ENCODE measurements around the gene AVPR2.

AVPR2 gene

DNA sequence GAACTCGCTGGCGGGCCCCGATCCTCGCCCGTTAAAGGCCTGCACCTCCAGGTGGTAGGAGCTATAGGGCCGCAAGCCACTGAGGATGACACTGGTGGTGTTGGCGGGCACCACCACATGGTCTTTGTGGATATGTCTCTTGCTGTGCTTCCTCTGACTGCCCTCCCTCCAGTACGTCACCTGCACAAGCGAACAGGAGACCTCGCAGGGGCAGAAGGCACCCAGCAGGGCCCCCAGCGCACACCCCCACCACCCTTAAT is 39.2 kb upstream of the AVPR2 start:
- peaks cover 5 to 11% of the 10 kb centered on the region in 2 donors for H3K27me3 ChIP-seq (ENCODE audit: control insufficient read depth in 2 of 2, insufficient read depth in 2 of 2, low read length in 2 of 2)

DNA sequence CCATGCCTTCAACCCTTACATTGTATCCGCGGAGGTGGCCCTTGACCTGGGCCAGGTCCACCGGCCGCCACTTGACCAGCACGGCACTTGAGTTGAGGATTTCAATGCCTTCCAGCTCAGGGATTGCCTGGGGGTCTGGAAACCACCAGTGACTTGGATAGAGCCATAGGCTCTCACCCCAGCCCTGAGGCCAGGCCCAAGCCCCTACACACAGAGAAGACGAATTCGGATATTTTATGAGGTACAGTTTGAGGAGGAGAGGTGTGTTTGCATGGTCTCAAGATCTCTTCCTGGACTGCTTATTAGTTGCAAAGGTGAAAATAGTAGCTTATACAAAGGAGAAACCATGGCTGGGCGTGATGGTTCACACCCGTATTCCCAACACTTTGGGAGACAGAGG is 38.8 kb upstream of the AVPR2 start:
- Histone ChIP-seq H3K27me3 (ENCODE audit: control insufficient read depth in 2 of 2, insufficient read depth in 2 of 2, low read length in 2 of 2) (peaks cover 5 to 11% of the 10 kb centered on the region in 2 donors), H3K9ac (ENCODE audit: low read depth in 1 of 2, low read length in 2 of 2) (no peak overlapping the region), H3K36me3 (ENCODE audit: control insufficient read depth in 2 of 2, insufficient read depth in 2 of 2, low read length in 2 of 2) (no peaks in the 10 kb centered on the region), H3K4me1 (ENCODE audit: control insufficient read depth in 2 of 2, insufficient read depth in 2 of 2, low read length in 2 of 2) (no peaks in the 10 kb centered on the region), H3K4me3 (ENCODE audit: low read length in 2 of 2) (no peak overlapping the region), H3K9me3 (ENCODE audit: control insufficient read depth in 2 of 2, low read length in 2 of 2) (no peaks in the 10 kb centered on the region), H3K27ac (ENCODE audit: low read depth in 2 of 2, low read length in 2 of 2) (no peak overlapping the region)

More for the DNA sequence above, 39.2 kb upstream of the AVPR2 start:
- Histone ChIP-seq H3K9ac (ENCODE audit: low read depth in 1 of 2, low read length in 2 of 2) (no peak overlapping the region), H3K27ac (ENCODE audit: low read depth in 2 of 2, low read length in 2 of 2) (no peak overlapping the region), H3K9me3 (ENCODE audit: control insufficient read depth in 2 of 2, low read length in 2 of 2) (no peaks in the 10 kb centered on the region), H3K4me3 (ENCODE audit: low read length in 2 of 2) (no peak overlapping the region), H3K36me3 (ENCODE audit: control insufficient read depth in 2 of 2, insufficient read depth in 2 of 2, low read length in 2 of 2) (no peaks in the 10 kb centered on the region), H3K4me1 (ENCODE audit: control insufficient read depth in 2 of 2, insufficient read depth in 2 of 2, low read length in 2 of 2) (no peaks in the 10 kb centered on the region)

GRCh38 chrX:153866302-153867019 is 38.0 kb upstream of the AVPR2 start:
- H3K9ac ChIP-seq (ENCODE audit: low read depth in 1 of 2, low read length in 2 of 2): no peak overlapping the region
- no peak overlapping the region for H3K27ac ChIP-seq (ENCODE audit: low read depth in 2 of 2, low read length in 2 of 2)
- no peaks in the 10 kb centered on the region for H3K36me3 ChIP-seq (ENCODE audit: control insufficient read depth in 2 of 2, insufficient read depth in 2 of 2, low read length in 2 of 2)
- H3K9me3 ChIP-seq (ENCODE audit: control insufficient read depth in 2 of 2, low read length in 2 of 2): no peaks in the 10 kb centered on the region
- no peak overlapping the region for H3K4me3 ChIP-seq (ENCODE audit: low read length in 2 of 2)
- H3K4me1 ChIP-seq (ENCODE audit: control insufficient read depth in 2 of 2, insufficient read depth in 2 of 2, low read length in 2 of 2): no peaks in the 10 kb centered on the region
- H3K27me3 ChIP-seq (ENCODE audit: control insufficient read depth in 2 of 2, insufficient read depth in 2 of 2, low read length in 2 of 2): peaks cover 6 to 11% of the 10 kb centered on the region in 2 donors

DNA sequence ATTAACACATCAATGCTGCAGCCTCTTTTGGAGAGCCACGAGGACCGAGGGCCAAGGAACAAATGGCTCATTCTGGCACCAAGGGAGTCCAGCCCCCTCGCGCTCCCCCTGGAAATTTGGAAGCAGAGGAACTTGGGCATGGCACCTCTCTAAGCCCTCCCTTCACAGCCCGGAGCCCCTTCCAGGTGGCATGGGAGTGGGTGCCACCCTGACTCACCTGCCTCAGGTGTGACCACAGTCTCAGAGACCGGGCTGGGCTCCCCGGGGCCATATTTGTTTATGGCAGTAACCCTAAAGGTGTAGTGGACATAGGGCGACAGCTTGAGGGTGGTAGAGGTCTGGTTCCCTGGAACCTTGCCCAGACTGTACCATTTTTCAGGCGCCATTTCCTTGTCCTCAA is 37.3 kb upstream of the AVPR2 start:
- no peak overlapping the region for H3K27ac ChIP-seq (ENCODE audit: low read depth in 2 of 2, low read length in 2 of 2)
- peaks cover 7 to 11% of the 10 kb centered on the region in 2 donors for H3K27me3 ChIP-seq (ENCODE audit: control insufficient read depth in 2 of 2, insufficient read depth in 2 of 2, low read length in 2 of 2)
- no peaks in the 10 kb centered on the region for H3K9me3 ChIP-seq (ENCODE audit: control insufficient read depth in 2 of 2, low read length in 2 of 2)
- H3K4me1 ChIP-seq (ENCODE audit: control insufficient read depth in 2 of 2, insufficient read depth in 2 of 2, low read length in 2 of 2): no peaks in the 10 kb centered on the region
- no peak overlapping the region for H3K9ac ChIP-seq (ENCODE audit: low read depth in 1 of 2, low read length in 2 of 2)
- H3K4me3 ChIP-seq (ENCODE audit: low read length in 2 of 2): no peak overlapping the region
- H3K36me3 ChIP-seq (ENCODE audit: control insufficient read depth in 2 of 2, insufficient read depth in 2 of 2, low read length in 2 of 2): no peaks in the 10 kb centered on the region

GRCh38 chrX:153867671-153868070 is 36.8 kb upstream of the AVPR2 start:
- no peaks in the 10 kb centered on the region for H3K9me3 ChIP-seq (ENCODE audit: control insufficient read depth in 2 of 2, low read length in 2 of 2)
- no peaks in the 10 kb centered on the region for H3K36me3 ChIP-seq (ENCODE audit: control insufficient read depth in 2 of 2, insufficient read depth in 2 of 2, low read length in 2 of 2)
- no peak overlapping the region for H3K9ac ChIP-seq (ENCODE audit: low read depth in 1 of 2, low read length in 2 of 2)
- H3K4me1 ChIP-seq (ENCODE audit: control insufficient read depth in 2 of 2, insufficient read depth in 2 of 2, low read length in 2 of 2): no peaks in the 10 kb centered on the region
- H3K4me3 ChIP-seq (ENCODE audit: low read length in 2 of 2): no peak overlapping the region
- H3K27ac ChIP-seq (ENCODE audit: low read depth in 2 of 2, low read length in 2 of 2): no peak overlapping the region
- H3K27me3 ChIP-seq (ENCODE audit: control insufficient read depth in 2 of 2, insufficient read depth in 2 of 2, low read length in 2 of 2): peaks cover 7 to 11% of the 10 kb centered on the region in 2 donors

DNA sequence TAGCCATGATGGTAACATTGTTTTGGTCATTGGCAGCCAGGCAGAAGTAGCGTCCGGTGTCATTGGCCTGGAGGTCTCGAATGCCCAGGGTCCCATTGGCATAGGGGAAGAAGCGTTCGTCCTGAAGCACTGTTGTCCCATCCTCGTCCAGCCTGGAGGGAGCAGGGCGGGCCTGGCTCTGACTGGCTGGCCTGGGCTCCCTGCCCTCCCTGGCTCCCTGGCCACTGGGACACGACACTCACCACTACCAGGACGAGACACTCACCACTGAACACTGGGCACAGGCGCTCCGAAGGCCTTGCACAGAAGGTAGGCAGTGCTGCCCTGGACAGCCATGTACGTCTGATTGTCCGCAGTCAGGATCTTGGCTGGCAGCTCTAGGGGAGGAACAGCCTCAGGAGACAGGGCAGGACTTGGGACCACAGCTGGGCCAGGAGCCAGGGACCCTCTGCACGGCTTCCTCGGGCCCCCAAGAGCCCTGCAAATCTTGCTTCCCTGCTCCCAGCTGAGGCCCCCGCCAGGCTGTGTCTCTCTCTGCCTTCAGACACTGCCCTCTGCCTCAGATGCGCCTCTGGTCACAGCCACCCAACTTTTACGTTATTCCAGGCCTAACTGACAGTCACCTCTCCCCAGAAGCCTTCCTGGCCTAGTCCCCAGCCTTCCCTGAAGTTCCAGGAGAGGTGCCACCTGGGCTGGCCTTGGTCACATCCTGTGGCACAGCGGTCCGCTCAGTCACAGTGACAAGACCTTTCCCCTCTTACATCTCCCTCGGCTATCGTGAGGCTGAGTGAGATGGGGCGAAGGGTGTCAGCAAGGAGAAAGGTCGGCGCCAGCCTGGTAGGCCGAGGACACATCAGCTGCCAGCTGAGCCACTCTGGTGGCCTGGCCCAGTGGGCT is 35.6 kb upstream of the AVPR2 start:
- Histone ChIP-seq H3K9me3 (ENCODE audit: control insufficient read depth in 2 of 2, low read length in 2 of 2) (no peaks in the 10 kb centered on the region), H3K9ac (ENCODE audit: low read depth in 1 of 2, low read length in 2 of 2) (no peak overlapping the region), H3K4me3 (ENCODE audit: low read length in 2 of 2) (no peak overlapping the region), H3K27ac (ENCODE audit: low read depth in 2 of 2, low read length in 2 of 2) (no peak overlapping the region), H3K36me3 (ENCODE audit: control insufficient read depth in 2 of 2, insufficient read depth in 2 of 2, low read length in 2 of 2) (no peaks in the 10 kb centered on the region), H3K27me3 (ENCODE audit: control insufficient read depth in 2 of 2, insufficient read depth in 2 of 2, low read length in 2 of 2) (peaks cover 5 to 14% of the 10 kb centered on the region in 2 donors), H3K4me1 (ENCODE audit: control insufficient read depth in 2 of 2, insufficient read depth in 2 of 2, low read length in 2 of 2) (no peaks in the 10 kb centered on the region)

DNA sequence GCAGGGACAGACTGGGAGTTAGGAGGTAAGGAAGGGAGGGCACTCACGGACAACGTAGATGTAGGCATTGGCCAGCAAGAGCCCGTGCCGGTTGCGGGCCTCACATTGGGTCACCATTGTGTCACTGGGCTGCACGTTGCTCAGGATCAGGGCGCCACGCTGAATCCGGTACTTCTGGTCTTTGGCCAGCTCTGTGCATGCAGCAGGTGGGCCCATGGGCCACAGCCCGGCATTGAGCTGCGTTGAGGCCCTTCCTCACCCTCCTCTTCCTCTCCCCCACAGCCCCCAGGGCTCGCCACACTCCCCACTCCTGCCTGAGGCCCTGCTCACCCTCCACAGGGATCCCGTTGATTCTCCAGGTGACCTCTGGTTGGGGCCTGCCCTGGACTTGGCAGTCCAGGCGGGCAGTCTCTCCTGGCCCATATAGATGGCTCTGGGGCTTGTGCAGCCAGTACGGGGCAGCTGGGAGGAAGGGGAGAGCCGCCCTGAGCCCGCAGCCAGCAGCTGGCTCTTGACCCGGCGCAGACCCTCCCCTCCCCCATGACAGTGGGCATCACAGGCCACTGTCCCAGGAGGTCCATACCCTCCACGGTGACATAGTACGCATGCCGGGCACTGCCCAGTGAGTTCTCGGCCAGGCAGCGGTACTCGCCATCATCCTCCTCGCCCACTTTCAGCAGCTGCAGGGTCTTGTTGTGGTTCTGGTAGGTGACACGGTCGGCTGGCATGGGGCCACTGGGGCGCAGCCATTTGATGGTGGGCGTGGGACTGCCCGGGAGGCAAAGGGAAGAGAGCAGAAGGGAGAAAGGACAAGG is 34.8 kb upstream of the AVPR2 start:
- H3K4me1 ChIP-seq (ENCODE audit: control insufficient read depth in 2 of 2, insufficient read depth in 2 of 2, low read length in 2 of 2): no peaks in the 10 kb centered on the region
- H3K27ac ChIP-seq (ENCODE audit: low read depth in 2 of 2, low read length in 2 of 2): no peak overlapping the region
- H3K9me3 ChIP-seq (ENCODE audit: control insufficient read depth in 2 of 2, low read length in 2 of 2): no peaks in the 10 kb centered on the region
- H3K36me3 ChIP-seq (ENCODE audit: control insufficient read depth in 2 of 2, insufficient read depth in 2 of 2, low read length in 2 of 2): no peaks in the 10 kb centered on the region
- no peak overlapping the region for H3K9ac ChIP-seq (ENCODE audit: low read depth in 1 of 2, low read length in 2 of 2)
- peaks cover 7 to 11% of the 10 kb centered on the region in 2 donors for H3K27me3 ChIP-seq (ENCODE audit: control insufficient read depth in 2 of 2, insufficient read depth in 2 of 2, low read length in 2 of 2)
- H3K4me3 ChIP-seq (ENCODE audit: low read length in 2 of 2): no peak overlapping the region

- no peak overlapping the region for H3K4me3 ChIP-seq (ENCODE audit: low read length in 2 of 2)
Measured at GRCh38 chrX:153870288-153870690, 34.2 kb upstream of the AVPR2 start.

DNA sequence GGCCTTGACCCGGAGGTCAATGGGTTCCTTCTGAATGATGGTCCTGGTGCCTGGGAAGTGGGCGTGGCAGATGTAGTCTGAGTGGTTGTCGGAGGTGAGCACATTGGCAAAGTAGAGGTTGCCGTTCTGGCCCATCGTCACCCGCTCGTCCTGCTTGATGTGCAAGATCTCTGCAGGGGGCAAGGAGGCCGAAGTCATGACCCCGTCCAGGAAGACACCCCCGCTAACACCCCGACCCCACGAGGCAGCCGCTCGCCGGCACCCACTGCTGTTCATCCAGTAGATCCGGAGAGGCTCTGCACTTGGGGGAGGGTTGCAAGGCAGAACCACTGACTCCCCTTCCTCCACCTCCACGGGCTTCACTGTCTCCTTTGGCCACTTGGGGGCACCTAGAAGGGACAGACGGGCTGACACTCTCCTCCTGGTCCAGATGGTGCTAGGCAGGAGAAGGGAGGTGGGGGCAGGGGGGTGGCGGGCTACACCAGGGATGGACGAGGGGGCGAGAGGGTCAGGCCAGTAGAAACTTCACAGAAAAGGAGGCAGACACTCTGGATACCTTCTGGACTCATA is 33.6 kb upstream of the AVPR2 start:
- Histone ChIP-seq H3K9me3 (ENCODE audit: control insufficient read depth in 2 of 2, low read length in 2 of 2) (no peaks in the 10 kb centered on the region), H3K4me1 (ENCODE audit: control insufficient read depth in 2 of 2, insufficient read depth in 2 of 2, low read length in 2 of 2) (no peaks in the 10 kb centered on the region), H3K27me3 (ENCODE audit: control insufficient read depth in 2 of 2, insufficient read depth in 2 of 2, low read length in 2 of 2) (peaks cover 7 to 8% of the 10 kb centered on the region in 2 donors), H3K9ac (ENCODE audit: low read depth in 1 of 2, low read length in 2 of 2) (no peak overlapping the region), H3K27ac (ENCODE audit: low read depth in 2 of 2, low read length in 2 of 2) (no peak overlapping the region), H3K36me3 (ENCODE audit: control insufficient read depth in 2 of 2, insufficient read depth in 2 of 2, low read length in 2 of 2) (no peaks in the 10 kb centered on the region), H3K4me3 (ENCODE audit: low read length in 2 of 2) (no peak overlapping the region)

More at GRCh38 chrX:153870288-153870690, 34.2 kb upstream of the AVPR2 start:
- Histone ChIP-seq H3K9ac (ENCODE audit: low read depth in 1 of 2, low read length in 2 of 2) (no peak overlapping the region), H3K9me3 (ENCODE audit: control insufficient read depth in 2 of 2, low read length in 2 of 2) (no peaks in the 10 kb centered on the region), H3K27me3 (ENCODE audit: control insufficient read depth in 2 of 2, insufficient read depth in 2 of 2, low read length in 2 of 2) (peaks cover 7 to 11% of the 10 kb centered on the region in 2 donors), H3K4me1 (ENCODE audit: control insufficient read depth in 2 of 2, insufficient read depth in 2 of 2, low read length in 2 of 2) (no peaks in the 10 kb centered on the region), H3K36me3 (ENCODE audit: control insufficient read depth in 2 of 2, insufficient read depth in 2 of 2, low read length in 2 of 2) (no peaks in the 10 kb centered on the region), H3K27ac (ENCODE audit: low read depth in 2 of 2, low read length in 2 of 2) (no peak overlapping the region)

Measured in mucosa of rectum (tissue), 2 donors.